Measurements from ENCODE around the gene ADM2.

The ADM2 gene

DNA sequence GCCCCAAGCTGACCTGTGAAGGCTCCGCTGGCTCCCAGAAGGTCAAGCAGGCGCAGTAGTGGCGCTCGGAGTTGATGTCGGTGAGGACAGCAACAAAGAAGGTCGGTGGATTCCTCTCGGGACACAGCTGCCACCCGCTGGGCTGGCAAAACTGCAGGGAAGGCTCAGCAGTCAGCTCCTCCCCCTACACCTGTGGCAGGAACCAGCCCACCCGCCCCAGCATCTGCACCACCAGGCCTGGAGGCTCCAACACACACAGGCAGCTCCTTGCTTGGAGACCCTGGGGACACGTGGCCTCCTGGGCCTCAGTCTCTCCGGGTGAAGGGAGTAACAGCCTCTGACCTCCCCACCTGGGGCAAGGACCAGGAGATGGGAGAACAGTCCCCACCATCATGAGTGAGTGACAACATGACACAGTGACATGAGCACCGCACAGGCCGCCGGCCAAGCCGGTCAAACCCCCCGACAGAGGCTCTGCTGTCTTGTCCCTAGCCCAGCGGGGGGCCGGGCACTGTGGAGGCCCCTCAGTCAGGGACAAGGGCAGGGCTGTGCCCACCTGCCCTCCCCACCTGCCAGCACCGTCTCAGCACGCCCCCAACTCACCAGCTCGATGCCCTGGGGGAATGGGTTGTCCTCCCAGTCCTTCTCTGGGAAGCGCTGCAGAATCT is 13.4 kb upstream of the ADM2 start:
- TF ChIP-seq, protein P1, sequence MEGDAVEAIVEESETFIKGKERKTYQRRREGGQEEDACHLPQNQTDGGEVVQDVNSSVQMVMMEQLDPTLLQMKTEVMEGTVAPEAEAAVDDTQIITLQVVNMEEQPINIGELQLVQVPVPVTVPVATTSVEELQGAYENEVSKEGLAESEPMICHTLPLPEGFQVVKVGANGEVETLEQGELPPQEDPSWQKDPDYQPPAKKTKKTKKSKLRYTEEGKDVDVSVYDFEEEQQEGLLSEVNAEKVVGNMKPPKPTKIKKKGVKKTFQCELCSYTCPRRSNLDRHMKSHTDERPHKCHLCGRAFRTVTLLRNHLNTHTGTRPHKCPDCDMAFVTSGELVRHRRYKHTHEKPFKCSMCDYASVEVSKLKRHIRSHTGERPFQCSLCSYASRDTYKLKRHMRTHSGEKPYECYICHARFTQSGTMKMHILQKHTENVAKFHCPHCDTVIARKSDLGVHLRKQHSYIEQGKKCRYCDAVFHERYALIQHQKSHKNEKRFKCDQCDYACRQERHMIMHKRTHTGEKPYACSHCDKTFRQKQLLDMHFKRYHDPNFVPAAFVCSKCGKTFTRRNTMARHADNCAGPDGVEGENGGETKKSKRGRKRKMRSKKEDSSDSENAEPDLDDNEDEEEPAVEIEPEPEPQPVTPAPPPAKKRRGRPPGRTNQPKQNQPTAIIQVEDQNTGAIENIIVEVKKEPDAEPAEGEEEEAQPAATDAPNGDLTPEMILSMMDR (IDR thresholded peaks at IDR 0.05; ENCODE audit: low read depth, low read length, missing control alignments), result no peak
- no peak overlapping the region for H3K4me3 ChIP-seq (ENCODE audit: low read depth, low read length)
- DNase-seq (ENCODE audit: low read depth), result no peak
- in situ Hi-C loops (cut with HindIII; ENCODE audit: low sequenced_read_pairs), result no loop called here

DNA sequence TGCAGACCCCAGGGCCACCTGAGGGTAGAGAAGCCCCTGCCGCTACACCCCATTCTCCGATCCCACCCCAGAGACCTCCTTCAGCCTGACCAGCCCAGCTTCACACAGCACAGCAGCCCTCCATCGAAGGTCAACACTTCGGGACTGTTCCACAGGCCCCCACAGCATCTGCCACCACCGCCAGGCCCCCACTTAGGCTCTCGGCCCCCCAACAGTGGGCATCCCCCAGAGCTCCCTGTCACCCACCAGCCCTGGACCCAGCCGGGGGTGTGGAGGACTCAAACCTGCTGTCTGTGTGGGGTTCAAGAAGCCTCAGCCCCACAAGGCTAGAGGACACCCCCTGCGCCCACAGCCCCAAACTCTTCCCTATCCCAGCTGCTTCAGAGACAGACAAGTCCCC is 12.7 kb upstream of the ADM2 start:
- no peak overlapping the region for H3K4me3 ChIP-seq (ENCODE audit: low read depth, low read length)
- TF ChIP-seq, protein P1 (IDR thresholded peaks at IDR 0.05; ENCODE audit: low read depth, low read length, missing control alignments), result no peak
- in situ Hi-C loops (cut with HindIII; ENCODE audit: low sequenced_read_pairs), result no loop called here
- no peak for DNase-seq (ENCODE audit: low read depth)

- in situ Hi-C loops (cut with HindIII; ENCODE audit: low sequenced_read_pairs), result no loop called here
- TF ChIP-seq, protein P1 (IDR thresholded peaks at IDR 0.05; ENCODE audit: low read depth, low read length, missing control alignments), result no peak
- peak; percentile 8 for DNase-seq (ENCODE audit: low read depth)
- no peak overlapping the region for H3K4me3 ChIP-seq (ENCODE audit: low read depth, low read length)
These were observed 11.7 kb upstream of the ADM2 start for GRCh38 chr22:50469377-50470305.

GRCh38 chr22:50470491-50470890 is 10.9 kb upstream of the ADM2 start:
- in situ Hi-C loops (cut with HindIII; ENCODE audit: low sequenced_read_pairs), result no loop called here
- no peak overlapping the region for H3K4me3 ChIP-seq (ENCODE audit: low read depth, low read length)
- TF ChIP-seq, protein P1 (IDR thresholded peaks at IDR 0.05; ENCODE audit: low read depth, low read length, missing control alignments), result no peak
- no peak for DNase-seq (ENCODE audit: low read depth)

DNA sequence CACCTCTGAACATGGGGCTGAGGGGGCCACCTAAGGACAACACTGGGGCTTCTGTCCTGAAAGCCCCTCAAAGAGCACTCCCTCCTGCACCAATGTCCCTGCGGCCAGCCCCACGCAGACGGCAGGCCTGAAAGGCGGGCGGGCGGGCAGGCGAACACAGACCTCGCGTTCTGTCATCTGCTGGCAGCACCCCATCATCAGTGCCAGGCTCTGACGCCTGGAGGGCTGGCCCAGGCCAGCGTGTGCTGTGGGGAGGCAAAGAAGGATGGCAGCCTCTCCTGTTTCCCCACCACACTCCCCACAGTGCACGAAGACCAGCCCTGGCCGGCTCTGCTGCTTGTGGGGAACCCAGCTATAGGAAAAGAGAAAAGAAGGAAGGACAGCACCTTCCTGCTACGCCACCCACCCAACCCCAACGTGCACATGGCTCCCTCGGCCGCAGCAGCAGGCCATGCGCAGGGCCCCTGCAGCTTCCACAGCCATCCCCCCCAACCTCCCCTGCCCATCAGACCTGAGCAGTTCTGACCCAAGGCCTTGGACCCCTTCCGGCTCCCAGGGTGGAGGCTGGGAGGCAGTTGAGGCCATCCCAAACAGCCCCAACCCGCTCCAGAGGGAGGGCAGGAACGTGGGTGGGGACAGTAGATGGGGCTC is 10.0 kb upstream of the ADM2 start:
- no peak for DNase-seq (ENCODE audit: low read depth)
- in situ Hi-C loops (cut with HindIII; ENCODE audit: low sequenced_read_pairs), result no loop called here
- no peak overlapping the region for H3K4me3 ChIP-seq (ENCODE audit: low read depth, low read length)
- TF ChIP-seq, protein P1 (IDR thresholded peaks at IDR 0.05; ENCODE audit: low read depth, low read length, missing control alignments), result no peak

- in situ Hi-C loops (cut with HindIII; ENCODE audit: low sequenced_read_pairs), result no loop called here
- TF ChIP-seq, protein P1 (IDR thresholded peaks at IDR 0.05; ENCODE audit: low read depth, low read length, missing control alignments), result no peak
- H3K4me3 ChIP-seq (ENCODE audit: low read depth, low read length), result no peak overlapping the region
- DNase-seq (ENCODE audit: low read depth), result no peak
These were observed 9.4 kb upstream of the ADM2 start for GRCh38 chr22:50471962-50472361.

Data from astrocyte of the cerebellum (primary cell).